NCI-H2107 treated with DMSO at 0.1 percent for 48 hours (cell line): ENCODE data around the gene NKAPD1.
"Not testable (repeated sequence)": the region's sequence is repeated elsewhere in the genome, so short reads cannot be mapped to it uniquely, and the experiment has no call there.

Experiments
- DNase-seq: peaks from one replicate; lab custom pipeline; 2025; ENCODE audit not compliant: unreplicated experiment; lab: John Stamatoyannopoulos, UW

Gene NKAPD1, protein sequence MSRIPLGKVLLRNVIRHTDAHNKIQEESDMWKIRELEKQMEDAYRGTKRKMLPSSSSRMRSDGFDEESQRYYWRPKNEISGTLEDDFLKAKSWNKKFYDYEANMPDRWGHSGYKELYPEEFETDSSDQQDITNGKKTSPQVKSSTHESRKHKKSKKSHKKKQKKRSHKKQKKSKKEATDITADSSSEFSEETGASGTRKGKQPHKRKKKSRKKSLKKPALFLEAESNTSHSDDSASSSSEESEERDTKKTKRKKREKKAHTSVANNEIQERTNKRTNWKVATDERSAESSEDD

DNA sequence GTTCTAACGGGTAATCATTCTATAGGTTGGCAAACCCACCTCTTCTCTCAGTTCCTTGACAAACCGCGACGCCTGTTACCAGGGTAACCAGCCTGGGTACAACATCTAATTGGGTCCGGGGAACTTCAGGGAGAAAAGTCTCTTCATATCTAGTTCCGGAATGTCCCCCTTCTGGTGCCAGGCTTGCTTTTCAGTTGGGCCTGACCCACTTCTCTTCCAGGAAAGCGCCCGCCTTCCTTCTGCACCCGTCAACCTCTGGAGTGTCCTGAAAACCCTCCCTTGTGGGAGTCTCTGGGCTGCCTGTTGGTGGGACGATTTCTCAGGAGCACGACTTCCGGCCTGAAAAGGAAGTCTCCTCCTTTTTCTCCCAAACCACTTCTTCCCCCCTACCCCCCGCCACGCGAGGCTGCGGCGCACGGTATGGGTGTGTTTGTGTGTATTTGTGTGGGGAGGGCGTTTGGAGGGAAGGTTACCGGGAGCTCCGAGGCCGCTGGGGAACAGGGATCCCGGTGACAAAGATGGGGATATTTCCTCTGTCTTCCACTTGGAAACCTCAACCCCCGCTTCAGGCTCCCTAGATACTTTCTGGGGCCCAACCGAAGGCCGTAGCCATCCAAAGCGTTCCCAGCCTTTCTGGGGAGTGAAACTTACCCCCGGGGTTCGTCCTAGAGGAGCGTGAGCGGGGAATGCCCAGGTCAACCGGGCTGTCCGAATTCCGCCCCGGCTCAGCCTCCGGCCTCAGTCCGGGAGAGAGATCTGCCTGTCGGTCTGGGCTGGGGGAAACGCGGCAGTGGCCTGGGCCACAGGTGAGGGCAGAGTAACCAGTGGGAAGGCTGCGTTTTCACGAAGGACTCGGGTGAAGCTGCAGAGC, at the start of gene NKAPD1, which contains the start of gene PIH1D2:
NKAPD1 (plus strand) TSS at position 359 of the 871 bp plus-strand sequence. CDS start 1,276 bp downstream, outside the sequence.
PIH1D2 (minus strand) TSS at position 77 of the 871 bp plus-strand sequence. CDS start 843 bp downstream, outside the sequence.
- peak; percentile 77 for DNase-seq

DNA sequence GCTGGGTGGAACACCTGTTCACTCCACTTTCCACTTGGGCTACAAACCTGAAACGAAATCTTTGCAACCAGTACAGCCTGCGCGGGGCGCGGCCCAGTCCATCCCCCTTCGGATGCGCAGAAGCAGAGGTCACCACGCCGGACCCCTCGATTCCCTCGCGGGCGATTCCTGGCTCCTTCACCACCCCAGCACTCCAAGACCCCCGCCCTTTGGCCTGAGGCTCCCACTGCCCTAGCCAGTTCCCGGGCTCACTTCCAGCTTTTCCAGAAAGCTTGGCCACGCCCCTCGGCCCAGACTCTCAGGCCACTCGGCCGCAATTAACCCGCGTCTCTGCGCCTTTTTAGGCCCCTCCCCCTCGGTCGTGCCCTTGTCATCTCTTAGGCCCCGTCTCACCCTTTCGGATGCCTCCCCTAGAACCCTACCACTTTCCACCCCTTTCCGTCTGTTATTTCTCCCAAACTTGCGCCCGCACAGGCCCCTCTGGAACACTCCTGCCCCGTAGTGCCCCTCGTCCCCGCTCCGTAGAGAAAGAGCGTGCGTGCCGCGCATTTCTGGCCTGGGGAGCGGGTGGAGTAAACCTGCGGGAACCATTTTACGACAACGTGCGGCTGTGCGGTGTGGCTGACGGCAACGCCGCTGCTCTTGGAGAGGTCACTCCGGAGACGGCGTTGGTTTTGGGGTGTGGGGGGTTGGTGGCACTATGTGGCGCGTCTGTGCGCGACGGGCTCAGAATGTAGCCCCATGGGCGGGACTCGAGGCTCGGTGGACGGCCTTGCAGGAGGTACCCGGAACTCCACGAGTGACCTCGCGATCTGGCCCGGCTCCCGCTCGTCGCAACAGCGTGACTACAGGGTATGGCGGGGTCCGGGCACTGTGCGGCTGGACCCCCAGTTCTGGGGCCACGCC, 49.1 kb upstream of the NKAPD1 start, which contains the start of gene DLAT:
DLAT (plus strand) TSS at position 636 of the 906 bp plus-strand sequence; CDS start at position 701, 65 bp downstream.
- DNase-seq: peak; percentile 78

DNA sequence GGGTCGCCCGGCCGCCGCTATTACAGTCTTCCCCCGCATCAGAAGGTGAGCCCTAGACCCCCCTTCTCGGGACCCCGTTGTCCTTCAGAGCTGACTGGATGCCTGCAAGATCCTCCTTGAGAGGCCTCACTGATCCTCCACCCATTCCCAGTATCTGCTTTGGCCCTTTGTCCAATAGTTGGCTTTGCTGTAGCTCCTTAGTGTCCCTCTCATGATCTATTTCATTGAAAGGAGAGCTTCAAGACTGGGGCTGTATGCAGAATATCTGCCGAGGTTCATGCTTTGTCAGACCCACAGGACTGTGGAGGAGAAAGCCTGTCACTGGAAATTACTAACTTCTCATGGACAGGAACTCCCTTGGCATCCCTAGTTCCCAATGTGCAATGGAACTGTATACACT, 48.4 kb upstream of the NKAPD1 start:
- DNase-seq: no peak

DNA sequence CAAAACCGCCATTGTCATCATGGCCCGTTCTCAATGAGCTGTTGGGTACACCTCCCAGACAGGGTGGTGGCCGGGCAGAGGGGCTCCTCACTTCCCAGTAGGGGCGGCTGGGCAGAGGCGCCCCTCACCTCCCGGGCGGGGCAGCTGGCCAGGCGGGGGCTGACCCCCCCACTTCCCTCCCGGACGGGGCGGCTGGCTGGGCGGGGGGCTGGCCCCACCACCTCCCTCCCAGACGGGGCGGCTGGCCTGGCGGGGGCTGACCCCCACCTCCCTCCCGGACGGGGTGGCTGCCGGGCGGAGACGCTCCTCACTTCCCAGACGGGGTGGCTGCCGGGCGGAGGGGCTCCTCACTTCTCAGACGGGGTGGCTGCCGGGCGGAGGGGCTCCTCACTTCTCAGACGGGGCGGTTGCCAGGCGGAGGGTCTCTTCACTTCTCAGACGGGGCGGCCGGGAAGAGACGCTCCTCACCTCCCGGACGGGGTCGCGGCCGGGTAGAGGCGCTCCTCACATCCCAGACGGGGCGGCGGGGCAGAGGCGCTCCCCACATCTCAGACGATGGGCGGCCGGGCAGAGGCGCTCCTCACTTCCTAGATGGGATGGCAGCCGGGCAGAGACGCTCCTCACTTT, 47.2 kb upstream of the NKAPD1 start:
- DNase-seq: not testable (repeated sequence)

DNA sequence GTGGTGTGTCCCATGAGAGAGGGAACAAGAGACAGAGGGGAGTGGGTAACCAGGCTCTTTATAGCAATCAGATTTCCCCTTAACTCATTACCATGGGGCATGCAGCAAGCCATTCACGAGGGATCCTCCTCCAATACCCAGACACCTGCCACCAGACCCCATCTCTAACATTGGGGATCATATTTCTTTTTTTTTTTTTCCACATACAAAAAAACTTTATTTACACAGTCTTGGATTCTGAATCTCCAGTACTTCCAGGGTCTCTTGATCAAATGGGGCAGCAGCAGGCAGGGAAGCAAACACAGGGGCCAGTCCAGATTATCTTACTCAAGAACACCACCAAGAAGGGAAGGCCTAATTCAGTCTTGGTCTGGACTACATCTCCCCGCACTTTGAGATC, 44.6 kb upstream of the NKAPD1 start:
- DNase-seq: no peak

DNA sequence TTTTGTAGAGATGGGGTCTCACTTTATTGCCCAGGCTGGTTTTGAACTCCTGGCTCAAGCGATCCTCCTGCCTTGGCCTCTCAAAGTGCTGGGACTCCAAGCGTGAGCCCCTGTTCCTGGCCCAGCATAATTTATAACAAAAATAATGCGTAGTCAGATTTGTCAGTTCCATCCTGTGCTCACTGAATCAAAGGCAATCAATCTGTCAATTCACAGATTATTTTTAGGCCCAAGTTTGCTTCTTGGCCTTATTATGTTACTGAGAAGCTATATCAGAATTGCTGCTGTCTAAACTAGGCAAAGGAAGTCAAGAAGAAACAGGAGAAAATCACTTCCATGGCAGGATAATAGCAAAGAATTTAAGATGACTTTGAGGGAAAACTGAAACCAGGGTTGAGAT, 40.2 kb upstream of the NKAPD1 start:
- no peak for DNase-seq

DNA sequence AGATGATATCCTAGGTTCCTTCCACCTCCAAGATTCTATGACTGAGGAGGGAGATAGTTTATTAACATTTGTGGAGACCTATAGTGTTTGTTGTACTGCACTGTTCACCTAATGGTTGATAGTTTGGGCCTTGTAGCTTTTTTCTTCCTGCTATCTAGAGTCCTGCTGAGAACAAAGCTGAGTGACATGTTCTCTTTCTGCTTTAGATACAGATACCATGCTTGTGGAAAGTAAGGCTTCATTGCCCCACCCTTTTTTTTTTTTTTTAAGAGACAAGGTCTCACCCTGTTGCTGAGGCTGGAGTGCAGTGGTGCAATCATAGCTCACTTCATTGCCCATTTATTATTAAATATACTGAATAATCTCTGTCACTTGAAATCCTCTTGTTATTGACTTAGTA, 36.6 kb upstream of the NKAPD1 start:
- no peak for DNase-seq

DNA sequence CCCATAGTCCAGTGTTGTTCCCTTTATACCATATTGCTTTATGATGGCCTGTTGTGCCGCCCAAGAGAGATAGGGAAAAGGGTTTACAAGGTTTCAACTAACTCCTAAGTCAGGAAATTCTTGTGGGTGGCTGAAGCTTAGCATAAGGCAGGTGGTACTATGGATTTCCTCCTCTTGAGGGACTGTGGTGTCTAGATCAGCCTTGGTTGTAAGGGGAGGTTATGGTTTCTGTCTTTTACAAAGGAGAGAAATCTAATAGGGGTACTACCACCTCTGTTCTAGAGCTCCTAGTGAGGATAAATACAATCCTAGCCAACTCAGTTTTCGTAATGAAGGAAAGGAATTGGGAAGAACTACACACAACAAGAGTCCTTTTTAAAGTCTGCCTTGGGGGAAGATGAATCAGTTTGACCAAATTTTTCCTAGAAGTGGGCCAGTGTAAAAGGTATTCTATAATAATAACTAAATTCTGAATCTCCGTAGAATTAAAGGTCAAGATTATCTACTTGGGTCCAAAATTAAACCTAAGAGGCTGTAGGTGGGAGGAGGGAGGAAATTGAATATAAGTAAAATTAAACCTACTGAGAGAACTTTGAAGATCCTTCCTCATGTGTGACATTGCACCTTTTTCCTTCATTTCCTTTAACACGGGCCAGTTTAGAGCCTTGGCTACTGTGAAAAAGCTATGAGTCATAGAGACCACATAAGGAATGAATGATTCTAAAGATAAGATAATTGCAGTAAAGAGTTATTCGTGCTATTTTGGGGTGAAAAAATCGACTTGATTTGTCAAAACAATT, 31.7 kb upstream of the NKAPD1 start:
- no peak for DNase-seq

DNA sequence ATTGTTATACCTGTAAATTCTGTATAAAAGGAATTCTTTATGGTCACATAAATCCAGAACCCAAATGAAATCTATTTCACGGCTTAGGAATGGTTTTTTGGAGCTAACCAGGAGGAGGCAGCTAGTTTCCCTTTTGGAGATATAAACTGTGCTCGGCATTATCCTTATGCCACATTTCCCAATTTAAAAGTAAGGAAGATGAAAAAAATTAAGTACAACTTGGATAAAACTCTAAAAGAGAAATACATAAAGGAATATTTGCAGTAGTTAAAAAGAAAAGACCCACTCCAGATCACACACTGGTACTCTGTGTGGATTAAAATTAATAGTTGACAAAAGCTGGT, 31.2 kb upstream of the NKAPD1 start:
- no peak for DNase-seq

DNA sequence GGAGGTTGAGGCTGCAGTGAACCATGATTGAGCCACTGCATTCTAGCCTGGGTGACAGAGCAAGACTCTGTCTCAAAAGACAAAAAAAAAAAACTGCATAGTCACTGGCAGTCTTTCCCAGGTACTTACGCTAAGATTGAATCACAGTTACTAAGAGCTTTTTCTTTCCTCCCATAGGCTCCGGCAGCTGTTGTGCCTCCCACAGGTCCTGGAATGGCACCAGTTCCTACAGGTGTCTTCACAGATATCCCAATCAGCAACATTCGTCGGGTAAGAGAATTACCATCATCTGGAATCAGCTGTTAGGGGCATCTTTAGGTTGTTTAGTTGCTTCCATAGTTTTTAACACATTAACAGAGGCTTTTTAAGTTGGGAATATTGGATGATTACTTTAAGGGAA, 29.1 kb upstream of the NKAPD1 start:
- DNase-seq: no peak

DNA sequence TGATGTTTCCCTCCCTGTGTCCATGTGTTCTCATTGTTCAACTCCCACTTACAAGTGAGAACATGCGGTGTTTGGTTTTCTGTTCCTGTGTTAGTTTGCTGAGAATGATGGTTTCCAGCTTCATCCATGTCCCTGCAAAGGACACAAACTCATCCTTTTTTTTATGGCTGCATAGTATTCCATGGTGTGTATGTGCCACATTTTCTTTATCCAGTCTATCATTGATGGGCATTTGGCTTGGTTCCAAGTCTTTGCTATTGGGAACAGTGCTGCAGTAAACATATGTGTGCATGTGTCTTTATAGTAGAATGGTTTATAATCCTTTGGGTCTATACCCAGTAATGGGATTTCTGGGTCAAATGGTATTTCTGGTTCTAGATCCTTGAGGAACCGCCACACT, 27.5 kb upstream of the NKAPD1 start:
- not testable (repeated sequence) for DNase-seq

DNA sequence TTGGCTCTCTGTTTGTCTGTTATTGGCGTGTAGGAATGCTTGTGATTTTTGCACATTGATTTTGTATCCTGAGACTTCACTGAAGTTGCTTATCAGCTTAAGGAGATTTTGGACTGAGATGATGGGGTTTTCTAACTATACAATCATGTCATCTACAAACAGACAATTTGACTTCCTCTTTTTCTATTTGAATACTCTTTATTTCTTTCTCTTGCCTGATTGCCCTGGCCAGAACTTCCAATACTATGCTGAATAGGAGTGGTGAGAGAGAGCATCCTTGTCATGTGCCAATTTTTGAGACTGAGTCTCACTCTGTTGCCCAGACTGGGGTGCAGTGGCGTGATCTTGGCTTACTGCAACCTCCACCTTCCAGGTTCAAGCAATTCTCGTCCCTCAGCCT, 25.8 kb upstream of the NKAPD1 start:
- not testable (repeated sequence) for DNase-seq

DNA sequence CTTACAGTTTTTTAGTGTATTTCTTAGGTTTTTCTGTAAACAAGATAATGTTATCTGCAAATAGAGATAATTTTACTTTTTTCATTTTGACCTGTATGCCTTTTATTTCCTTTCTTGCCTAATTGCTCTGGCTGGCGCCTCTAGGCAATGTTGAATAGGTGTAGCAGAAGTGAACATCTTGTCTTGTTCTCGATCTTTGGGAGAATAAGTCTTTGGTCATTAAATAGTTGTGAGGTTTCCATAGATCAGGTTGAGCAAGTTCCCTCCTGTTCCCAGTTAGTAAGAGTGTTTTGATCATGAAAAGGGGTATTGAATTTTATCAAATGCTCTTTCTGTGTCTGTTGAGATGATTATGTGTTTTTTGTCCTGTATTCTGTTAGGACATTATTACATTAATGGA, 24.3 kb upstream of the NKAPD1 start:
- no peak for DNase-seq

DNA sequence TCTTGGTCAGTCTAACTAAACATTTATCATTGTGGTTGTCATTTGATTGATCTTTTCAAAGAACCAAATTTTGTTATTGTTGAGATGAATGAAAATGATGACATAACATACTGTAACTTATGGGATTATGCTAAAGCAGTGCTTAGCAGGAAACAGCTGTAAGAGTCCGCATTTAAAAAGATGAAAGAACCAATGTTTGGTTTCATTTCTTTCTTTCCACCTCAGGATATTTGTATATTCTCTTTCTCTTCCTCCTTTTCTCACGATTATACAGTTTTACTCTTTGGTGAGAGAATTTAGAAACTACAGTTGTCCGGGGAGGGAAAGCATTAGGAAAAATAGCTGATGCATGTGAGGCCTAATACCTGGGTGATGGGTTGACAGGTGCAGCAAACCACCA, 23.4 kb upstream of the NKAPD1 start:
- no peak for DNase-seq

DNA sequence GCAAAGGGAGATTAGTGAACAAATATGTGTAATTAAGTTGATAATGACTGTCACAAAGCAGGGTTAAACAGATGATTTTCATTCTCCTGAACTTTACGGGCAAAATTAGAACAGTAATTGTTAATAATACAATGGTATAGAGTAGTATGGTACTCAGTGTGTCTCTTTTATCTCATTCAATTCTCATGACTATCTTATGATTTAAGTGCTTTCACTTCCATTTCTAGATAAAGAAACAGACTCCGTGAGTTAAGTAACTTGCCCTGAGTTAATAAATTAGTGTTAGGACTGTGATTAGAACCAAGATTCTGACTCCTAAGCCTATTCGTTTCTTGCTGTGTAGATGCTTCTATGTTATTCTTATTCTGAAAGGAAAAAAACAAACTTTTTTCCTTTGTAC, 22.3 kb upstream of the NKAPD1 start:
- DNase-seq: no peak

DNA sequence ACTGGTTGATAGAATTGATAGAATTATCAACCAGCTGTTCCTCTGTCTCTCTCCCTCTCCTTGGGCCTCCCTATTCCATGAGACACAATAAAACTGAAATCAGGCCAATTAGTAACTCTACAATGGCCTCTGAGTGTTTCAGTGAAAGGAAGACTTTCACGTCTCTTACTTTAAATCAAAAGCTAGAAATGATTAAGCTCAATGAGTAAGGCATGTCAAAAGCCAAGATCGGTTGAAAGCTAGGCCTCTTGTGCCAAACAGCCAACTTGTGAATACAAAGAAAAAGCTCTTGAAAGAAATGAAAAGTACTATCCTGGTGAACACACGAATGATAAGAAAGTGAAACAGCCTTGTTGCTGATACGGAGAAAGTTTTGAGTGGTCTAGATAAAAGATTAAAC, 16.9 kb upstream of the NKAPD1 start:
- no peak for DNase-seq

DNA sequence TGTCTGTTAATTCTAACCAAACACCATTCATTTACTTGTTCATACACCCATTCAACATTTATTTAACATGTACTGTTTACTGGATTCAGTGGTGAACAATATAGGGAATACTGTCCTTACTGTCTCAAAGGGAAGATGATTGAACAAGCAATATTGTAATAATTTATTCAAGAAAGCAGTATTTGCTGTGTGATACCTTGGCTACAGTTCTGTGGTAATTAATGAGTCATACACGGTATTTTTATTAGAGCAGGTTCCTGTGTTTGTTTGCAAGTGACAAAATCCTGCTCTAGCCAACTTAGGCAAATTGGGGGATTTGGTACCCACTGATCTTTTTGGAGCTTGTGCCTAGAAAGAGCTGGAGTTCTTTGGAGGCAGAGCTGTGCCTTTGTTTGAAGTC, 16.0 kb upstream of the NKAPD1 start:
- DNase-seq: no peak

DNA sequence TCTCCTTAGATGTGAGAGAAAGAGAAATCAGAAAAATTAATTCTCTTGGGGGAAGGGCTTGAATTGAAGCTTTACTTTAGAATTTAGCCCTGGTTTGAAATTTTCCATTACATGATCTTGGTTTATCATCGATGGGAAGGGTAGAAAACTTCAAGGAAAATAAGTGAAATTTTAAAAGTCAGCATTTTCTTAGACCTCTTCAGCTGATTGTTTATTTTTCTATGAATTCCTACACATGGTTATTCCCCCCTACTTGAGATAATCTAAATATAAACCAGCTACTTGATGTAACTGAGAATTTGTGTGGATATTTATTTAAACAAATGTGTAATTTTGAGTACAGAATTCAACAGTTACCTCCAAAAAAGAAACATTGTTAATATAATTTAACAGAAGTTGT, 11.2 kb upstream of the NKAPD1 start:
- no peak for DNase-seq

DNA sequence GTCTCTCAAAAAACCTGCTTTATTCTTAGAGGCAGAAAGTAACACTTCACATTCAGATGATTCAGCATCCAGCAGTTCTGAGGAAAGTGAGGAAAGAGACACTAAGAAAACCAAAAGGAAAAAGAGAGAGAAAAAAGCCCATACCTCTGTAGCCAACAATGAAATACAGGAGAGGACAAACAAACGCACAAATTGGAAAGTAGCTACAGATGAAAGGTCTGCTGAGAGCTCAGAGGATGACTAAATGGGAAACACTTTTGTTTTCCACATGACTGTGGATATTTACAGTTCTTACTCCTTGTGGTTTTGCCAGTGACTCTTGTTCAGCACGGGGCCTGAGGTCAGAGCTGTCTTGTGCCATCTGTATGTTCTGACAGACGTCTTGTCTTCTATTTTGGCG, 8.6 kb downstream of the NKAPD1 start:
- no peak for DNase-seq
